Measurements from ENCODE around the gene HORMAD1.

GRCh38 chr1:150761801-150762200 lies 41.1 kb upstream of the HORMAD1 start:
- no peak for TF ChIP-seq SP1 (IDR thresholded peaks at IDR 0.05)
- no peak for TF ChIP-seq FOXM1 (IDR thresholded peaks at IDR 0.05; ENCODE audit: borderline replicate concordance)
- TF ChIP-seq FOXK2 (IDR thresholded peaks at IDR 0.05), result no peak
- TF ChIP-seq BHLHE40 (IDR thresholded peaks at IDR 0.05; ENCODE audit: borderline replicate concordance), result no peak
